ENCODE measurements around the gene HNF4A. TPM values are rescaled to one million over a fixed set of nuclear protein-coding genes. Genes with fewer than 3 reads are reported as not detected.

HNF4A gene
- polyA plus RNA-seq, 1 donor, result not detected

DNA sequence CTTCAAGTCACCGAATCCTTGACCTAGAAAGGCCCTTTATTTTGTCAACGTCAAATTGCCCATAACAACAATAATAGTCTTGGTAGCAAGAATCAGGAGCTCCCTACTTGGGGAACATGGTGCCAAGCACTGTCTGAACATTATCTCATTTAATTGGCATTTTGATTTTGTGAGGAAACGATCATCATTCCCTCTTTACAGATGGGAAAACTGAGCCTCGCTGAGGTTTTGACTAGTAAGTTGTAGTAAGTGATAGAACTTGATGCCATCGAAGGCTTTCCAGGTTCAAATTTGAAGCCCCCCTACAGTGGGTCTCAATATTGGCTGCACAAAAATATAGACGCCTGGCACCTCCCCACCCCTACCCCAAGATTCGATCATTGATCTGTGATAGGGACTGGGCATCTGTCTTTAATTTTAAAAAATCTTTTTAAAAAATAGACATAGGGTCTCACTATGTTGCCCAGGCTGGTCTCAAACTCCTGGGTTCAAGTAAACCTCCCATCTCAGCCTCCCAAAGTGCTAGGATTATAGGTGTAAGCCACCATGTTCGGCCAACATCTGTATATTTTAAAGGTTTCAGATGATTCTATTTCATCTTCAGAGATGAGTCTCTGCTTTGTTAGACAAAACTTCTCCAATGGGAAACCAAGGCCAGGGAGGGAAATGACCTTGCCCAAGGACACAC is 36.7 kb downstream of the HNF4A start:
- no peak for DNase-seq (ENCODE audit: low read depth)

DNA sequence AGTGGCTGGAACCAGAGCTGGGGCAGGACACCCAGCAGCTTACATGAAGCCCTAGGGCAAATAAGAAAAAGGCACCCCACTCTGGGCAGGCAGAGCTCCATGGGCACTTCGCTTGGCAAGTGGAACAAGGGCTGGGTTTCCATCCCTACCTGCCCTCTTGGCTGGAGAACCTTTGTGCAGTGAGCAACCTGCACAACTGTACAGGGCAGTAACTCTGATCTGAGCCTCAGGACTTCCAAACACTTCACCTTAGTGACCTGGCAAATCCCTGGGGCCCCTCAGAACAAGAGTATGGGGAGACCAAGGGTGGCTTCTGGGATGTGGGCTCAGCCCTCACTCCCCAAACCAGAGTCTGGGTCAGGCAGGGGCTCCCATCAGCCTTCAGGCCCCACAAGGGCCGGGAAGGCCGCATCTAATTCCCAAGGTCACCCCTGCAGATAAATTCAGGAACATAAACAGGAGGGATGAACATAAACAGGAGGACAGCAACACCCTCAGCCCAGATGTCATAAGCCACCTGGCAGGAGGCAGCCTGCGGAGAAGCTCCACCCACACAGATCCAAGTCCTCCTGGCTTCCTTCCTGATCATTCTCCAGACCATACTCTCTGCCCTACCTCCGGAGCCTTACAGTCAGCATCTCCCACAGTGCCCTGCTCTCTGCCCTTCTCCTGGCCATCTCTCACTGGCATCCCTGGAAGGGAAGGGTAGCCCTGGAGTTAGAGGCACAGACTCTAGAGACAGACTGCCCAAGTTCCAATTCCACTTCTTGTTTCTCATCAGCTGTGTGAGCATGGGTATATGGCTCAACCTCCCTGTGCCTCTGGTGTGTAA is 37.5 kb downstream of the HNF4A start:
- no peak for DNase-seq (ENCODE audit: low read depth)

DNA sequence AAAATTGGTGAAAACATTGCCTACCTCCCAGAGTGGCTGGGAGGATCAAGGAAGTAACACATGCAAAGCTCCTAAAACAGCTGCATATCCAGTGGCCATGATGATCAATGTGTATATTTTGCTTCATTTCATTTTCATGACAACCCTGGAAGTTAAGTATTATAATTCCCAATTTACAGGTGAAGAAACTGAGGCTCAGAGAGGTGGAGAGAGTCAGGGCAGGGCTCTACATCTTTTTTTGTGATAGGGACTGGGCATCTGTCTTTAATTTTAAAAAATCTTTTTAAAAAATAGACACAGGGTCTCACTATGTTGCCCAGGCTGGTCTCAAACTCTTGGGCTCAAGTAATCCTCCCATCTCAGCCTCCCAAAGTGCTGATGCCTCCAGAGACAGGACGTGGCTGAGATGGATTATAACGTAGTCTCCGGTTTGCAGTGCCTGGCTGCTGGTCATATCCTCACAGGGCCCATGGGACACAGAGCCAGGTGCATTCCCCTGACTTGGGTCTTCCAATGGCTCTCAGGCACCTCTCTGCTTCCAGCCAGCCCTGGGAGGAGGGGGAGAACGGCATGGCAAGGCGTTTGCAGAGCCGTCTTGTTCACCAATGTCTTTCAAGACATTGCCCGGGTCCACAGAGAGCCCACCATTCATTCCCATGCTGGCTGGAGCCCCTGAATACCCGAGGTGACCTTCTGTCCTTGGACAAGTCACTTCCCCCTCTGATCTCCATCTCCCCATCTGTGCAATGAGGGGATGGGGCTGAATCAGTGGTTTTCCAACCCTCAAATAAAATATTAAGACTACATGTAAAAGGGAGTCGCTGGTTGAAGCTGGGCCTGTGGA is 38.3 kb downstream of the HNF4A start:
- no peak for DNase-seq (ENCODE audit: low read depth)

DNA sequence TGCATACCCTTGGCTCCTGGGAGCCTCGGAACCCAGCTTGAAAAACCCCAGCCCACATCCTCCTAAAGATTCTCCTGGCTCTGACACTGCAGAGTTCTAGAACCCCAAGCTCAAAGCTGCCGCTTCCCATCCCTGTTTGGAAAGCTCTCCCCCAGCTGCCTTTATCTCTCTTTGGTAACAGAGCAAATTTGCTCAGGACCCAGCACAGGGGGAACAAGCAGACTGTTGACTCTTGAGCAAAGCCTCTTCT is 38.9 kb downstream of the HNF4A start:
- DNase-seq (ENCODE audit: low read depth), result no peak

DNA sequence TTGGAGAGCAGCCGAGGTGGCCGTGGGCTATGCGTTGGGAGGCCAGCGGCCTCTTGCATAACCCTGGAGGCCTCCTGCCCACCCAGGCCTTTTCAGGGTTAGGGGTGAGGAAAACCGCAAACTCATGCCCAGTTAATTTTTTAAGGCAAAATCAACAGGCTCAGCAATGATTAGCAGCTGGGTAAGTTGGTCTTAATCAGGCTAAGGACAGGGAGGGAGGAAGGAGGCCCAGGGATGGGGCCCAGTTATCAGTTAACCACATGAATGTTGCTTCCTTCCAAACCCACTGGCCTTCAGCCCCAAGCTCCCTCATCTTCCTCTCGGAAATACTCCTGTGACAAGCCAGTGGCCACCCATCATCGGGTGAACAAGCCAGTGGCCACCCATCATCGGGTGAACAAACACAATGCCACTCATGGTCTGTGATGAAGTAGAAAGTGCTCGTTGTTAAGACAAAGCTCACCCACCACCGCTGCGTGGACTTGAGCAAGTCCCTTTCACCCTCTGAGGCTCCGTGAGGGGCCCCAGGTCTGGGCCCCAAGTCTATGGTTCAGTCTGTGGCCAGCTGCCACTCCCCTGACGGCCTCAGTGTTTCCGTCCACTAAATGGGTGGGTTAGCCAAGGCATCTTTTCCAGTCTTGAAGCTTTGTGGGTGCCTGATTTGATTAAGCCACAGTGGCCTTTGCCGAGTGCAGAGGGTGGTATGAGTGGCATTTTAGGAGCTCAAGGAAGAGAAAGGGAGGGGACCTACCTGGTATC is 39.4 kb downstream of the HNF4A start:
- no peak for DNase-seq (ENCODE audit: low read depth)

DNA sequence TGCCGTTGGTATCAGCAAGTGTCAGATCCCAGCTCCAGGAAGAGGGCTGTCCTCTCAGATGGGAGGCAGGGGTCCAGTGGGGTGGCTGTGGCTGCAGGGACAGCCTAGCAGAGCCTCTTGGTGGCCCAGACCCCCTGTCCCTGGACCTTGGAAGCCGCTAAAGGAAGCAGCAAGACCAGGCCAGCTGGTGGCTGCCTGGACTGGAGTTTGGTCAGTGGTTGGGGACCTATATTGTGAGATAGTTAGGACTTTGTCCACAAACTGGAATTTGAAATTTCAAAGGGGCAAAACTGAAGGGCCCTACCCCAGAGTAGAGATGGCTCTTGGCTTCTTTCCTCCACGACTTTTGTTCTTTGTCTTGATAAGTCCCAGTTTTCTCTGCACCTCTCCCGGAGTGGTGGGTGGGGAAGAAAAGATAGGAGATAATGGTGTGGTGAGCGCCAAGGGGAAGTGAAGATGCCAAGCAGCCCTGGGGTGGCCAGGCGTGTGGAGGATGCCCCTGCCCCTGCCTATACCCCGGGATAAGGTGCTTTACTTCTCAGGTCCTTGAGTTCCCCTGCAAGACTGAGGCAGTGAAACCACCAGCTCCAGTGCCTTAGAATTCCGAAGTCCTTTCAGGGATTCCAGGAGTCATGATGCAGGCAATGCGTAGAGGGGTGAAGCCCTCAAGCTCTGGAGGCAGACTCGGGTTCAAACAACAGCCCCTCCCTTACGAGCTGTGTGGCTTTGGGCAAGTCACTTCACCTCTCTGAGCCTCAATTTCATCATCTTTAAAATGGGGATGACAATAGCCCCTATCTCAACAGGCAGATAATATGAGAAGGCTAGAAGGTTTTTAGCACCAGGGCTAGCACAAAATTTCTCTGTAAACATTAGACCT is 40.2 kb downstream of the HNF4A start:
- DNase-seq (ENCODE audit: low read depth), result no peak

DNA sequence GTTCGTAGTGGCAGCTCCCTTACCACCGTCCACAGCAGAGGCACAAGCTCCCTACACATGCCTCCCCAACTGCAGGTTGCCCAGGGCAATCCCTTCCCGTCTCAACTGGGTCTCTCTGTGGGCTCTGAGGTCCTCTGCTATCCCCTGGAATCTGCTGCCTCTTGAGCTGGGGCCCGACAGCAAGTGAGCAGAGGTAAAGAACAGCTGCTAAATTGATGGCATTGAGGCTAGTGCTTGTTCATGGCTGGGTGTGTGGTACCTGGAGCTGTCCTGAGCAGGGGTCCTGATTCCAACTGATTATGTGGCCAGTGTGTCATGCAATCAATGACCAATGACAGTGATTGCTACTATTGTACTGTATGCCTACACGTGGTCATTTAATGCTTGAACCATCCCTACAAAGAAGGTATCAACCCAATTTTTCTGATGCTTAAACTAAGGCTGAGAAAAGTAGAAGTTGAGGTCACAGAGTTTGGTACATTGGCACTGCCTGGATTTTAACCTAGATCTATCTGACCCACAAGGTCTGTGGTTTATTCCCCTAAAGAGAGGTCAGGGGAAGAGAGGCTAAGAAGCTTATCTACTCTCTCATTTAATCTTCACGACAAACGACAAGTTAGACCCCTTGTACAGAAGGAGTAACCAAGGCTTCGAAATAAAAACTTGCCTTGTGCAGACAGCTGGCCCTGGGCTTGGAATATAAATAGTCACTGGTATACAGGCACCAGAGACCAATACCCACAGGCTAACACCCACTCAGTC is 41.1 kb downstream of the HNF4A start:
- DNase-seq (ENCODE audit: low read depth), result no peak

DNA sequence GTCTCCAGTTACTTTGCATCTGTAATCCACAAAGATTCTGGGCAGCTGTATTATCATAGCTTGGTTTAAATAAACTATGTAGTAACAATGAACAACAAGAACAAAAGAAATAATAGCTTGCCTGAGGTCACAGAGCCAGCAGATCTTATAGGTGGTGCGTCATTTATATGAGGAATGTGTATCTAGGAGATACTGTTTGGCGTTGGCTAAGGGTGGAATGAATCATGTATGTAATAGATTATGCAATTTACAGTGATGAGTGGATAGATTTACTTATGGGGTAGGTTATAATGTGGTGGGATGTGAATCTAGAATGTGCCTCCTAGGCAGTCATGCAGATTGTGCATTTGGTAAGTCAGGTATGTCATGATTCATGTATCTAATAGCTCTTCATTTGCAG is 42.8 kb downstream of the HNF4A start:
- DNase-seq (ENCODE audit: low read depth), result no peak

DNA sequence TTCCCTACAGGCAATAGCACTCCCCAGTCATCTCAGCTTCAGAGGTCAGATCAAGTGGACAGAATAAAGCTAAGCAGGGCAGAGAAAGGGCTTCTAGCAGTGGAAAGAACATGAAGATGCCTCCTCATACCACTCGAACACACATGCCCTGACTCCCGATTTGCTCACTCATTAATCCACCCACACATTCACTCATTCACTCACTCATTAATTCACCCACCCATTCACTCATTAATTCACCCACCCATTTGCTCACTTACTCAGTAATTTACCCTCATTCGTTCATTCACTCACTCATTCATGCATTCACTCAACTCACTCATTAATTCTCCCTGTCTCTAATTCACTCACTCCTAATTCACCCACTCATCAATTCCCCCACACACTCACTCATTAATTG is 43.9 kb downstream of the HNF4A start:
- no peak for DNase-seq (ENCODE audit: low read depth)

DNA sequence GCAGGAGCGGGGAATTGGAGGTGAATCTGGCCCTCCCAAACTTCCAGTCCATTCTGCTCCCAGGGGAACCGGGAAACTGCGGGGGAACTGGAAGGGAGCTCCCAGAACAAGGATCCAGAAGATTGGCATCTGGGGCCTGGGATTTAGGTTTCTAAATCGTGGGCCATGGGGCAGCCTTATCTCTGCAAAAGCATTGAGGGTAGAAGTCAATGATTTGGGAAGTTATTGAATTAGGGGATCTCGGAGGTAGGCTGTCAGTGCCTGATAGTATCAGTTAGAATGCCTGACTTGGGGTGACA is 45.1 kb downstream of the HNF4A start:
- DNase-seq (ENCODE audit: low read depth), result no peak

DNA sequence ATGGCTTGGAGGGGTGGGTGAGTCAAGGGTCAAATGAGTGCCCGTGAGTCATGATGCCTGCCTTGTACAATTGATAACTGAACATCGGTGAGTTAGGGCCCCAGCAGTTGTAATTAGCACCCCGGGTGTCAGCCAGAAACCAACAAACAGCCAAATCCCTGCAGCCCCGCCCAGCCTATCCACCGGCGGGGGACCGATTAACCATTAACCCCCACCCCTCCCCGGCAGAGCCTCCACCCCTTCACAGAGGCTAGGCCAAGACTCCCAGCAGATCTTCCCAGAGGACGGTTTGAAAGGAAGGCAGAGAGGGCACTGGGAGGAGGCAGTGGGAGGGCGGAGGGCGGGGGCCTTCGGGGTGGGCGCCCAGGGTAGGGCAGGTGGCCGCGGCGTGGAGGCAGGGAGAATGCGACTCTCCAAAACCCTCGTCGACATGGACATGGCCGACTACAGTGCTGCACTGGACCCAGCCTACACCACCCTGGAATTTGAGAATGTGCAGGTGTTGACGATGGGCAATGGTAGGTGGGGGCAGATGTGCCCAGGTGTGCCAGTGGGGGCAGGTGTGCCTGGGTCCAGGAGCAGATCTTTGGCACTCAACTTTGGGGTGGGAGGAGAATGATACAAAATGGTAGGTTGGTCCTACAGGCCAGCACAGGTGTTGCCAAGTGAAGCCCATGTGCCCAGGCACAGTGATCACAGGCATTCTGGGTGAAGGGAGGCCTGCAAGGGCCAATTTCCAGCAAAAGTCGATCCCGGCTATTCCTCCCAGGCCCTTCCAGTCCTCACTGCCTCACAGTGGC is 45.7 kb downstream of the HNF4A start:
- DNase-seq (ENCODE audit: low read depth), result no peak

DNA sequence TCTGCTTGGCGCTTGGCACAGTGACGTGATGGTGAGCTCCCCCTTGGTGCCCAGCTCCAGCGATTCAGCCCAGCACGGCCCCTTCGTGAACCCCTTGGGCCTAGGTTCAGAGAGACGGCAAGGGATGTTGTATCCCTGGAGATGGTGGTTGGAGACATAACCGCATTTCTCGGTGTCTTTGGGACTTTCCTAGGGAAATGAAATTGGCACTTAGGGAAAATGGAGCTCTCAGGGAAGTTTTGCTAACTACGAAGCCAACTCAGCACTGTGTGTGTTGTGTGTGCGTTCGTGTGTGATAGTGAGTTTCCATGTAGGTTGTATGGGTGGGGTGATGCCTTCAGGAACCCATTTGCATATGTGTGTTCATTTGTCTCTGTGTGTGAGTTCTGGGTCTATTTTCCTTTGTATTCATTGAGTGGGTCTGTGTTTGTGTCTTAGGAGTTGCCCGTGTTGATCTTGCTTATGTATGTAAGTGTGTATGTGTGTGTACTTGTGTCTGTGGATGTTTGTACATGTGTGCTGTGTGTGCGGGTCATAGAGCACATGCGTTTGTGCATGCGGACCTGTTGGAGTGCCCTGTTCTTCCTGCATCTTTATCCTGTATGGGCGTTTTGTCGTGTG is 46.4 kb downstream of the HNF4A start:
- no peak for DNase-seq (ENCODE audit: low read depth)

DNA sequence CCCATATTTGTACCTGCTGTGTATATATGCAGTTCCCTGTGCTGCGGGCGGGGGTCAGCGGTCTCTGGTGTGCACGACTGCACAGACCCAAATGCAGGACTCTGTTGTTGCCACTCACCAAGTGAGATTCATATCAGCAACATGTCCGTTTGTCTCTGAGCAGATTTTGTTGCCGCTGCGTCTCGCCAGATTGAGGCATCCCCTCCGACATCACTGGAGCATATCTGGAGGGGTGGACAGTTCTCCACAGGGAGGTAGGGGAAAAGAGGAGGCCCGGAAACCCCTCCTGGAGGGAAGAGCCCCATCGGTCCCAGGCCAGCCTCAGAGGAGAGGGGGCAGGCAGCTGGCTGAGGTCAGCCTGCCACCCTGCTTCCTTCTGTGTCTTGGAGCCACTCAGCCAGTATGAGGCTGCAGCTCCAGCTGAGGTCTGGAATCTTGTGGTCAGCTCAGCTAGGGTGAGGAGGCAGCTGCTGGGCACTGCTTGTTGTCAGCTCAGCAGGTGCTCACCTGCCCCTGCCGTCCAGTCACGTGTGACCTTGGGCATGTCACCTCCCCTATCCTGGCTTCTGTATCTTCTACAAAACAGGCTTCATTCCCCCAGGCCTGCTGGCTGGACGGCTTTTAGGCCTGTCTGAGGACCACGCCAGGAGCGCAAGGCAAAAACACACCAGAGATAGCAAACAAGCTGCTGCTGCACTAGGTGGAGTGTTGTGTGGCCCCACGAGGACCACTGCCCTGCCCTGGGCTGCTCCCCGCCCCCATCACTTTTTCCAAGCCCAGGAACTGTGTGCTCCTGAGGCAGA is 47.1 kb downstream of the HNF4A start:
- DNase-seq (ENCODE audit: low read depth), result no peak

DNA sequence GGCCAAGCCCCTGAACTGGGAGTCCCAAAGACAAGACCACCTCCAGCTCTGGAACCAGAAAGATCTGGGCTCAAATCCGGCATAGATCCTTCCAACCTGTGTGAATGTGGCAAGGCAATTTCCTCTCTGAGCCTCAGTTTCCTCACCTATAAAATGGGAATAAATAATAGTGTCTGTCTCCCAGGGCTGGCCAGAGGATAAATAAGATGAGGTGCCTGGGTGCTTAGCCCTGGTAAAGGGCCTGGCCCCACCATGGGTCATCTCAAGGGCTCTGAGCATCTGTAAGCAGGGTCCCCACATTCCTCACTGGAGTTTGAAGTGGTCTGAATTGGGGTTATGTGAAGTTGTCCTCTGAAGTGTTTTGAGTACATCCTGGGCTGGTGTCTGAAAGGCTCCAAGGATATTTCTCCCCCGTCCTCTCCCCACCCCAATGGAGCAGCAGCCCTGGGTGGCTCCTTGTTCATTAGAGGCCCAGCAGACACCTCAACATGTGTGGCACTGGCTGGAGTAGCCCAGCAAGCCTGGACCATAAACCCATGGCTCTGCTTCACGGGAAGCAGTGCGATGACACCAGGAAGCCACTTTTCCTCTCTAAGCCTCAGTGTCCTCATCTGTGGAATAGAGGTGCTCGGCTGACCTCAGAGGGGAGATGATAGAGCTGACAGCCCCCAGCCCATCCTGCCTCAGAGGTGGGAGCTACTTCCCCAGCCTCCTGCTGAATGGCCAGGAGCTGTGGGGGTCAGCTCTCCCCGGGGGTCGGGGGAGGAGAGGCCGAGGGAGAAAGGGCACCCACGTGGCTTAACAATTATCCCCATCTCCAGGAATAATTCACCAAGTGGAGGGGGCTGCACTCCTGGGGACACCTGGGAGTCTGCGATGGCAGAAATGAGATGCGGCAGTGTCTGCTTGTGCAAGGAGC is 48.0 kb downstream of the HNF4A start:
- DNase-seq (ENCODE audit: low read depth), result no peak

DNA sequence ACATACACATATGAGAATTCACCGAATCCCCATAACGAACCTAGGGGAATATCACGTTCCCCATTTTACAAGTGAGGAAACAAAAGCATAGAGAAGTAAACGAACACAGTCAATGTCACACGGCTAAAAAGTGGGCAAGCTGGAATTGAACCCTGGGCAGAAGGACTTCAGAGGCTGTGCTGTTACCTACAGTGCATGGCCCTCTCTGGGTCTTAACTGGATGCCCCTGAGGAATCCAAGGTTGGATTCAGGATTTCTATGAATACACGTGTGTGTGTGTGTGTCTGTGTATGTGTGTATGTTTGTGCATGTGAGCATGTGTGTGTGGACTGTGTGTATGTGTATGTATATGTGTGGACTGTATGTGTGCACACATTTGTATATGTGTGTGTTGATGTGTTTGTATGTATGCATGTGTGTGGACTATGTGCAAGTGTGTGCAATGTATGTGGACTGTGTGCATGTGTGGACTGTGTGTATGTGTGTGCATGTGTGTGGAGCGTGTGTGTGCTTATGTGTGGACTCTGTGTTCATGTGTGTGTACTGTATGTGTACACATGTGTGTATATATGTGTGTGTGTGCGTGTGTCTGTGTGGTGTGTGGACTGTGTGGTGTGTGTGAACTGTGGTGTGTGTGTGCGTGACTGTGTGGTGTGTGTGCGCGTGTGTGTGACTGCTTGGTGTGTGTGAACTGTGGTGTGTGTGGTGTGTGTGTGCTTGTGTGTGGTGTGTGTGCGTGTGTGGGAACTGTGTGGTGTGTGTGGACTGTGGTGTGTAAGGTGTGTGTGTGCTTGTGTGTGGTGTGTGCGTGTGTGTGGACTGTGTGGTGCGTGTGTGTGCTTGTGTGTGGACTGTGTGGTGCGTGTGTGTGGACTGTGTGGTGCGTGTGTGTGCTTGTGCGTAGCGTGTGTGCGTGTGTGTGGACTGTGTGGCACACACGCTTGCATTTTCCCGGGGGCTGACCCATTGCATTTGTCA is 49.0 kb downstream of the HNF4A start:
- DNase-seq (ENCODE audit: low read depth), result no peak

DNA sequence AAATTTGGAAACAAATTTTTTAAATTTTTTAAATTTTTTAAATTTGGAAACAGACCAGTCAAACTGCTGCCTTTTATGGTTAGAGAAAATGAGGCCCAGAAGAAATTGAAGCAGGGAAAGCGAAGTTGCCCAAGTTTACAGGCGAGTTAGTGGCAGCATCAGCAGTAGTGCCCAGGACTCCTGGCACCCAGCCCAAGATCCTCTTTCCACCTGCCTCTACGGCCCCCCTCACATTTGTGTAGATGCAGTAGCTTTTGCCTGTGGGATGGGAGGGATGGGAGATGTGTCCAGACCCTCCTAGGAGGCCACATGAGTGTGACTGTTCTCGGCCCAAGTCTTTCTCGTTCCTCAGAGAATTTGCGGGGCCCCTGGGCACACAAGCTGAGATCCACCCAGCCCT is 49.8 kb downstream of the HNF4A start:
- no peak for DNase-seq (ENCODE audit: low read depth)

Data from forelimb muscle (tissue), 1 donor.